ENCODE data around the gene PPP1R3A. TPM values are rescaled to one million over a fixed set of nuclear protein-coding genes. Genes with fewer than 3 reads are reported as not detected.
"Not testable (repeated sequence)": the region's sequence is repeated elsewhere in the genome, so short reads cannot be mapped to it uniquely, and the experiment has no call there.

Gene PPP1R3A, protein sequence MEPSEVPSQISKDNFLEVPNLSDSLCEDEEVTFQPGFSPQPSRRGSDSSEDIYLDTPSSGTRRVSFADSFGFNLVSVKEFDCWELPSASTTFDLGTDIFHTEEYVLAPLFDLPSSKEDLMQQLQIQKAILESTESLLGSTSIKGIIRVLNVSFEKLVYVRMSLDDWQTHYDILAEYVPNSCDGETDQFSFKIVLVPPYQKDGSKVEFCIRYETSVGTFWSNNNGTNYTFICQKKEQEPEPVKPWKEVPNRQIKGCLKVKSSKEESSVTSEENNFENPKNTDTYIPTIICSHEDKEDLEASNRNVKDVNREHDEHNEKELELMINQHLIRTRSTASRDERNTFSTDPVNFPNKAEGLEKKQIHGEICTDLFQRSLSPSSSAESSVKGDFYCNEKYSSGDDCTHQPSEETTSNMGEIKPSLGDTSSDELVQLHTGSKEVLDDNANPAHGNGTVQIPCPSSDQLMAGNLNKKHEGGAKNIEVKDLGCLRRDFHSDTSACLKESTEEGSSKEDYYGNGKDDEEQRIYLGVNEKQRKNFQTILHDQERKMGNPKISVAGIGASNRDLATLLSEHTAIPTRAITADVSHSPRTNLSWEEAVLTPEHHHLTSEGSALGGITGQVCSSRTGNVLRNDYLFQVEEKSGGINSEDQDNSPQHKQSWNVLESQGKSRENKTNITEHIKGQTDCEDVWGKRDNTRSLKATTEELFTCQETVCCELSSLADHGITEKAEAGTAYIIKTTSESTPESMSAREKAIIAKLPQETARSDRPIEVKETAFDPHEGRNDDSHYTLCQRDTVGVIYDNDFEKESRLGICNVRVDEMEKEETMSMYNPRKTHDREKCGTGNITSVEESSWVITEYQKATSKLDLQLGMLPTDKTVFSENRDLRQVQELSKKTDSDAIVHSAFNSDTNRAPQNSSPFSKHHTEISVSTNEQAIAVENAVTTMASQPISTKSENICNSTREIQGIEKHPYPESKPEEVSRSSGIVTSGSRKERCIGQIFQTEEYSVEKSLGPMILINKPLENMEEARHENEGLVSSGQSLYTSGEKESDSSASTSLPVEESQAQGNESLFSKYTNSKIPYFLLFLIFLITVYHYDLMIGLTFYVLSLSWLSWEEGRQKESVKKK
- not detected for polyA plus RNA-seq (ENCODE audit: insufficient read length in 4 of 4)

DNA sequence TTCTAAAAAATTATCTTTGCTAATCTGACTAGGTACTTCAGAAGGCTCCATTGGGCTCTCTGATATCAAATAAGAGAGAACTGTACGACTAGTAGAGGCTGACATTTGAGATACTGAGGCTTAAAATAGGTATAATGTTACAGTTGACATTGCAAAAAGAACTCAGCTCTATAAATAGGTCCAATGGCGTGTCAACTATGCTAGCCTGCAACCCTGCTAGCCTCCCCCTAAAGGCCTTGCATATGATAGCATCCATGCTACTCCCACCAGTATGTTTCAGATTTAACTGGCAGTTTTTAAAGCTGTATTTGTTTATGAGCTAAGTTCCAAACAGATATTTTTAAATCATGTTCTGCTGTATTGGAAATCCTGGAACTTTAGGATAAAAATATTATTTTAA, at the start of gene PPP1R3A:
PPP1R3A (minus strand) TSS at position 64 of the 400 bp plus-strand sequence; CDS start at position 51, 13 bp downstream.
- no peak for DNase-seq (ENCODE audit: low read depth in 4 of 4, low spot score in 3 of 4)

DNA sequence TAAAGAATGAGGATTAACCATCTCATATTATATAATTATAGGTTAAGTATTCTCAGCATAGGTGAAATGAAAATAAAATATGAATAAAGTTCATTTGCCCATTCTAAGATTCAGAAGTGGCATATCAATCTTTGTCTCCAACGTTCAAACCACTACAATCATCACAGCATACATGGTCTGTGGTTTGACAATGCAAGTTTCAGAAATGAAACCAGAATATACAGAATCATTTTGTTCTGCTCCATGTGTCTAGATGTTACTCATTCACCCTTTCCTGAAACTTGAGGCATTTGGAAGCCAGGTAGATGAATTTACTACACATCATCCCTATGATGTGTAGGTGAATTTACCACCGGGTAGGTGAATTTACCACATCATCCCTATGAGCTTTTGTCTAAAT, 44.5 kb upstream of the PPP1R3A start:
- DNase-seq (ENCODE audit: low read depth in 4 of 4, low spot score in 3 of 4), result no peak

GRCh38 chr7:113959910-113960309, 41.1 kb upstream of the PPP1R3A start:
- no peak for DNase-seq (ENCODE audit: low read depth in 4 of 4, low spot score in 3 of 4)

DNA sequence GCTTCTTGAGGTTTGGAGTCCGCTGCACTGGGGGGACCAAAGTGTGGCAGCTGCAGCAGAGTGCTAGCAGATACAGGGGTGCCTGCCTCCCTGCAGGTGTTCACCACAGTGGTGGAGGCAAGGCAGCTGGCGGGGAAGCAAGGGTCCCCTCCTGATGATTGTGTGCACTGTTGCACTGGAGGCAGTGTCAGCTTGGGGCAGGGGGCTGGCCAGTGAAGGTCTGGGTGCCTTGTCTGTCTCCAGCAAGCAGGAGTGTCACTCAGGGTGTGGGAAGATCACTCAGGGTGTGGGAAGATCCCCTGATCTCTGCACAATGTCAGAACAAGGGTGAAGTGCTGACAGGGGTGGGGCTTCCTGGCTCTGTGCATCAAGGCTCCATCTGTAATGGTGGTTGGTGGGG, 36.3 kb upstream of the PPP1R3A start:
- DNase-seq (ENCODE audit: low read depth in 4 of 4, low spot score in 3 of 4), result no peak

DNA sequence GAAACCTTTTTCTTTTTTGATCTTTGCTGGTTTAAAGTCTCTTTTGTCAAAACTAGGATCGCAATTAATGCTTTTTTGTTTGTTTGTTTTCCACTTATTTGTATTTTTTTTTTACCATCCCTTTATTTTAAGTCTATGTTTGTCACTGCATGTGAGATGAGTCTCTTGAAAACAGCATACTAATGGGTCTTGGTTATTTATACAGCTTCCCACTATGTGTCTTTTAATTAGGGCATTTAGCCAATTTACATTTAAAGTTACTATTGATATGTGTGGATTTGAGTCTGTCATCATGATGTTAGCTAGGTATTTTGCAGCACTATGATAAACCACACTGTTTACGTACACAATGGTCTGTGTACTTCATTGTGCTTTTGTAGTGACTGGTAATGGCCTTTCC, 34.7 kb upstream of the PPP1R3A start:
- DNase-seq (ENCODE audit: low read depth in 4 of 4, low spot score in 3 of 4), result no peak

DNA sequence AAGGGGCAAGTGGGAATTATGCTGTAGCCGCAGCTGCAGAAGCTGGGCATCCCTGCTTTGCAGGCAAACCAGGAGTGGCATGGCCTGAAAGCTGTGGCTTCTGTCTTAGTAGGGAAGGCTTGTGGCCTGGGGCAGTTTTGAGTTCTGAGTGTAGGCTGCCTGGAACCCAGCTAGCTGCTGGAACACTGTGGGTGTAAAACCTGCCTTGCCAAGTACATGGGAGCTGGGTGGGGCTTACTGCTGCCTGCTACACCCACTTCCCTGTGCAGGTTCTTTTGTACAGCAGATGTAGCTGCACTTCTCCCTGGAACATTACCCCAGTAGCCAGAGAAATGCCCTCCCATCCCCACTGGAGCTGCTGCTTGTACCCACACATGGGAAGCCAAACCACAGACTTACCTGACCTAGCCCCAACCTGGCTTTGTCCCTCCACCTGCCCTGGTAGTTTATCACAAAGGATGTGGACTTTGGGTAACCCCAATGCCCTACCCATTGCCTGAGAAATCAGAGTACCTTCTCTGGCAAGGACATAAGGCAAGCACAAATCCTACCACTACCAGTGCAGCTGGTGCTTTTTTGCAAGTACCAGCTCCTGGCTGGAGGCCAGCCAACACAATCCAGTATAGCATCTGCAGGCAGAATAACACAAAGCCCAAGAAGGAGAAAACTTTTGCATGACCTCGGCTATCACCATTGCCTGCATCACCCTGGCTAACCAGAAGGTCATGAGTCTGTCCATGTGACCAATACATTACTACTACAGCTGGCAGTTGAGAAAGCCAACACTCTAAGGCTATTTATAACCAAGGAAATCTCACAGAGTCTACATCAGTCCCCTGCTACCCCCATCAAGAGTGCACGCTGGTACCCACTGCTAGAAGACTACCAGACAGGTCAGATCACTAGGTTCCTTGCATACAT, 26.5 kb upstream of the PPP1R3A start:
- DNase-seq (ENCODE audit: low read depth in 4 of 4, low spot score in 3 of 4), result no peak

- DNase-seq (ENCODE audit: low read depth in 4 of 4, low spot score in 3 of 4), result no peak
Measured at GRCh38 chr7:113936982-113937381, 18.2 kb upstream of the PPP1R3A start.

- no peak for DNase-seq (ENCODE audit: low read depth in 4 of 4, low spot score in 3 of 4)
Measured at GRCh38 chr7:113936535-113936934, 17.7 kb upstream of the PPP1R3A start.

- DNase-seq (ENCODE audit: low read depth in 4 of 4, low spot score in 3 of 4), result not testable (repeated sequence)
Measured at GRCh38 chr7:113929389-113929788, 10.6 kb upstream of the PPP1R3A start.

DNA sequence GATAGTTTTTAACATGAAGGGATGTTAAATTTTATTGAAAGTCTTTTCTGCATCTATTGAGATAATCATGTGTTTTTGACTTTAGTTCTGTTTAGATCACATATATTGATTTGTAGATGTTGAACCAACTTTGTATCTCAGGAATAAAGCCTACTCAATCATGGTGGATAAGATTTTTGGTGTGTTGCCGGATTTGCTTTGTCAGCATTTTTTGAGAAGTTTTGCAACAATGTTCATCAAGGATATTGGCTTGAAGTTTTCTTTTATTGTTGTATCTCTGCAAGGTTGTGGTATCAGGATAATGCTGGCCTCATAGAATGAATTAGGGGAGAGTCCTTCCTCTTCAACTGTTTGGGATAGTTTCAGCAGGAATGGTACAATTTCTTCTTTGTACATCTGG, 9.3 kb upstream of the PPP1R3A start:
- DNase-seq (ENCODE audit: low read depth in 4 of 4, low spot score in 3 of 4), result no peak

GRCh38 chr7:113922049-113922448, 3.2 kb upstream of the PPP1R3A start:
- no peak for DNase-seq (ENCODE audit: low read depth in 4 of 4, low spot score in 3 of 4)

GRCh38 chr7:113921363-113921762, 2.6 kb upstream of the PPP1R3A start:
- no peak for DNase-seq (ENCODE audit: low read depth in 4 of 4, low spot score in 3 of 4)

- DNase-seq (ENCODE audit: low read depth in 4 of 4, low spot score in 3 of 4), result no peak
Measured at GRCh38 chr7:113917840-113918239, 969 bp downstream of the PPP1R3A start.

GRCh38 chr7:113915956-113916355, 2.9 kb downstream of the PPP1R3A start:
- DNase-seq (ENCODE audit: low read depth in 4 of 4, low spot score in 3 of 4), result no peak

- DNase-seq (ENCODE audit: low read depth in 4 of 4, low spot score in 3 of 4), result no peak
Measured at GRCh38 chr7:113912876-113913275, 5.9 kb downstream of the PPP1R3A start.

DNA sequence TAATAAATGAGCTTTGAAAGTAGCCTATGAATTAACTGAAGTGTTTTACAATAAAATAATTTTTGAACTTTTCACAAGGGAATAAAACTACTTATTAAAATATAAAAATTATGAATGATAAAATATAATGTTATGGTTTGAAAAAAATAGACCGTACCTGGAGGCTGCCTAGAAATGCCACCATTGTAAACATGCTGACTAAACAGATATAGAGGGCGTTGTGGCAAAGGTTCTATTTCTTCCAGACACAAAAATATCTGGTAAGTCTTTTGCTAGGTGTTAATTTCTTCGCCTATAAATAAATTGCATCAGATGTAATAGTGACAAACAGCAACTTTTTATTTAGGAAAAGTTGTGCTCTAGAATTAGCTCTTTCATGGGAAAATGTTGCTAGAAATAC, 11.2 kb downstream of the PPP1R3A start:
- DNase-seq (ENCODE audit: low read depth in 4 of 4, low spot score in 3 of 4), result no peak

DNA sequence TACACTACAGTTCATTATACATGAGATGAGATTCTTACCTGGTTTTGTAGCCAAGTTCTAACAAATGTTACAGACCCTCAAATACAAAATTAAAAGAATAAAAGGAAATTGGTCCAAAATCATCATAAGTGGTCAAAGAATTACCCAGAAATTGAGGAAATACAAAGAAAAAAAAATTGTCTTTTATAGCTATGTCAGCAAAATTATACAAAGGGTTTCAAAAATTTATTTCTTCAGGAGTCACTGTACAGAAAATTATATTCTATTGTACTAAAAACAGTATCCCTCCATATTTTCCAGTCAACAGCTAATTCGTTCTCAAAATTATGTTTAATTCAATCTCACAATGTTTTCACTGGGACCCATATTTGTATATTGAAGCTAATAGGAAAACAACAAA, 14.3 kb downstream of the PPP1R3A start:
- DNase-seq (ENCODE audit: low read depth in 4 of 4, low spot score in 3 of 4), result no peak

- DNase-seq (ENCODE audit: low read depth in 4 of 4, low spot score in 3 of 4), result no peak
Measured at GRCh38 chr7:113892818-113893217, 26.0 kb downstream of the PPP1R3A start.

DNA sequence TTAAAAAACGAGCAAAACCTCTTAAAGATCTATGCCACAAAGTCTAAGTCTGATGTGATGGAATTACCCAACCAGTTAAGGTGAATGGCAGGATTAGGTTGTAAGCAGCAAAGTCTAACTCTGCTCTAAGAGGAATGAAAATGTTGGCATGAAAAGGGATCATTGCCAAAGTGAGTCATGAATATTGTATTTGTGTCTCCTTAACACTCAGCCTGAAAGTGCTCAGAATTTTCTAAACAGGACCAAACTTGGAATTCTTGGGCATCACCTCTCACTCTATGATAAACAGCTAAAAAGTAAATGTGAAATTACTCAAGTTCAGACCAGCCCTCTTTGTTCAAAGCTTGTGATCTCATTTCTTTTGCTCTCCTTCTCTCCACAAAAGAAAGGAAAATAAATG, 27.0 kb downstream of the PPP1R3A start:
- no peak for DNase-seq (ENCODE audit: low read depth in 4 of 4, low spot score in 3 of 4)

- no peak for DNase-seq (ENCODE audit: low read depth in 4 of 4, low spot score in 3 of 4)
Measured at GRCh38 chr7:113891031-113891350, 27.8 kb downstream of the PPP1R3A start.
